Measurements from ENCODE around the gene TRIM58.

TRIM58 gene

DNA sequence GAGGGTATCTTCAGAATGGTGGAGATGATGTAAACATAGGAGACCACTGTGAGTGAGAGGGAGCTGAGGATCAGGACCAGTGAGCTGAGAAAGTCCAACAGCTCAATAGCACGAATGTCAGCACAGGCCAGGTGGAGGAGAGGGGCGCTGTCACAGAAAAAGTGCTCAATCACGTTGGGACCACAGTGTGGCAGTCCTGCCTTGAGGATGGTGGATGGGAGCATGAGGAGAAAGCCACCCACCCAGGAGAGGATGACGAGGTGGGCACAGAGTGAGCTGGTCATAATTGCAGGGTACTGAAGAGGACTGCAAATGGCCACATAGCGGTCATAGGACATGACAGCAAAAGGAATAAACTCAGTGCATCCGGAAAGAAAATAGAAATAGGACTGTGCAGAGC is 23.4 kb upstream of the TRIM58 start:
- Histone ChIP-seq H3K79me2 (ENCODE audit: insufficient read depth, low read length) (no peaks in the 10 kb centered on the region), H3K36me3 (ENCODE audit: insufficient read depth, low read length) (no peaks in the 10 kb centered on the region), H4K20me1 (ENCODE audit: insufficient read depth, low read length) (no peaks in the 10 kb centered on the region), H3K27ac (ENCODE audit: low read depth, low read length, poor library complexity, severe bottlenecking) (no peak overlapping the region), H3K9me2 (ENCODE audit: low read depth, low read length) (no peaks in the 10 kb centered on the region), H3K4me3 (ENCODE audit: low read depth, low read length, poor library complexity, severe bottlenecking) (no peak overlapping the region), H3K9ac (ENCODE audit: low read length) (no peak overlapping the region), H2AFZ (ENCODE audit: low read length) (no peak overlapping the region), H3K4me1 (ENCODE audit: insufficient read depth, low read length, severe bottlenecking) (no peaks in the 10 kb centered on the region), H3K9me3 (ENCODE audit: low read length) (no peaks in the 10 kb centered on the region), H3K27me3 (ENCODE audit: insufficient read depth, low read length) (no peaks in the 10 kb centered on the region), H3F3A (ENCODE audit: insufficient read depth, low read length) (no peaks in the 10 kb centered on the region), H3K4me2 (ENCODE audit: low read length) (no peak overlapping the region)
- TF ChIP-seq, protein P1, sequence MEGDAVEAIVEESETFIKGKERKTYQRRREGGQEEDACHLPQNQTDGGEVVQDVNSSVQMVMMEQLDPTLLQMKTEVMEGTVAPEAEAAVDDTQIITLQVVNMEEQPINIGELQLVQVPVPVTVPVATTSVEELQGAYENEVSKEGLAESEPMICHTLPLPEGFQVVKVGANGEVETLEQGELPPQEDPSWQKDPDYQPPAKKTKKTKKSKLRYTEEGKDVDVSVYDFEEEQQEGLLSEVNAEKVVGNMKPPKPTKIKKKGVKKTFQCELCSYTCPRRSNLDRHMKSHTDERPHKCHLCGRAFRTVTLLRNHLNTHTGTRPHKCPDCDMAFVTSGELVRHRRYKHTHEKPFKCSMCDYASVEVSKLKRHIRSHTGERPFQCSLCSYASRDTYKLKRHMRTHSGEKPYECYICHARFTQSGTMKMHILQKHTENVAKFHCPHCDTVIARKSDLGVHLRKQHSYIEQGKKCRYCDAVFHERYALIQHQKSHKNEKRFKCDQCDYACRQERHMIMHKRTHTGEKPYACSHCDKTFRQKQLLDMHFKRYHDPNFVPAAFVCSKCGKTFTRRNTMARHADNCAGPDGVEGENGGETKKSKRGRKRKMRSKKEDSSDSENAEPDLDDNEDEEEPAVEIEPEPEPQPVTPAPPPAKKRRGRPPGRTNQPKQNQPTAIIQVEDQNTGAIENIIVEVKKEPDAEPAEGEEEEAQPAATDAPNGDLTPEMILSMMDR (IDR thresholded peaks at IDR 0.05; ENCODE audit: low read length) = no peak; the same call in 1 of the 2 replicates
- no peak for TF ChIP-seq EZH2 (IDR thresholded peaks at IDR 0.05; ENCODE audit: borderline replicate concordance, low read length)

DNA sequence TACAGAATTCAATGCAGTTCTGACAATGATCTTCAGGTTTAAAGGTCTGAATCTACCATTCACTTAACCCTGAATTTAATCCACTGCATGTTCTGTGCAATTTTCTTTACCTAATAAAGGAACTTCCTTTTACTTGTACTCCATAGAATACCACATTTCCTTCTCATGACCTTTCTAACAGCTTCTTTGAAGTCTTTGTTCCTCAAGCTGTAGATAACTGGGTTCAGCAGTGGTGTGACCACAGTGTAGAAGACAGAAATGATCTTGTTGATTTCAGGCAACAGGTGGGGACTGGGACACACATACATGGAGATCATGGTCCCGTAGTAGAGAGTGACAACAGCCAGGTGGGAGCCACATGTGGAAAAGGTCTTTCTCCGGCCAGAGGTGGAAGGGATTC is 16.2 kb upstream of the TRIM58 start:
- H3K36me3 ChIP-seq (ENCODE audit: insufficient read depth, low read length) = no peaks in the 10 kb centered on the region
- H3K4me3 ChIP-seq (ENCODE audit: low read depth, low read length, poor library complexity, severe bottlenecking) = no peak overlapping the region
- H3K9me2 ChIP-seq (ENCODE audit: low read depth, low read length) = no peaks in the 10 kb centered on the region
- H3K4me2 ChIP-seq (ENCODE audit: low read length) = no peak overlapping the region
- no peaks in the 10 kb centered on the region for H4K20me1 ChIP-seq (ENCODE audit: insufficient read depth, low read length)
- no peaks in the 10 kb centered on the region for H3F3A ChIP-seq (ENCODE audit: insufficient read depth, low read length)
- H3K9me3 ChIP-seq (ENCODE audit: low read length) = no peaks in the 10 kb centered on the region
- H3K27ac ChIP-seq (ENCODE audit: low read depth, low read length, poor library complexity, severe bottlenecking) = no peak overlapping the region
- no peaks in the 10 kb centered on the region for H3K79me2 ChIP-seq (ENCODE audit: insufficient read depth, low read length)
- TF ChIP-seq, protein P1 (IDR thresholded peaks at IDR 0.05; ENCODE audit: low read length) = no peak
- no peak for TF ChIP-seq EZH2 (IDR thresholded peaks at IDR 0.05; ENCODE audit: borderline replicate concordance, low read length)
- H3K4me1 ChIP-seq (ENCODE audit: insufficient read depth, low read length, severe bottlenecking) = no peaks in the 10 kb centered on the region
- H3K27me3 ChIP-seq (ENCODE audit: insufficient read depth, low read length) = no peaks in the 10 kb centered on the region
- H2AFZ ChIP-seq (ENCODE audit: low read length) = no peak overlapping the region
- no peak overlapping the region for H3K9ac ChIP-seq (ENCODE audit: low read length)

DNA sequence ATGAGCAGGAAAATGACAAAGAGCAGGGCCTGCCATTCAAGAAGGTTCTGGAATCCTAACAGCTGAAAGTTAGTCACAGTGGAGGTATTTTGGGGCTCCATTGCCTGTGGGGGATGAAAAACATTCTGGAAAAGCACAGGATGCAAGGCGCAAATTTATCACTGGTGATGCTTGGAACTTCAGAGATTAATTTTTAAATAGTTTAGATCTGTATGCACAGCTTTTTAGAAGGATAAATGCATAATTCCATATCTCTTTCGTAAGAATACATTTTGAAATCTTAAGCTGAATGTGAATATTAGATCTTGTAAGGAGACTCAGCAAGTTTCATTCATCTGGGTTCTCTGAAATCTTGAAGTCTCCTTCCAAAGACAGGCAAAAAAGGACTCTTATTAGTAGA is 15.2 kb upstream of the TRIM58 start, which contains the start of gene OR11L1:
Gene OR11L1, minus strand, starts transcription at position 101 of the 400 bp plus-strand sequence. Its CDS starts 0 bp downstream, at position 101.
- no peak within 1 kb of the TSS for H3K9ac ChIP-seq (ENCODE audit: low read length)
- H2AFZ ChIP-seq (ENCODE audit: low read length) = no peak within 1 kb of the TSS
- H3K36me3 ChIP-seq (ENCODE audit: insufficient read depth, low read length) = no peaks in the 10 kb centered on the region
- H3K79me2 ChIP-seq (ENCODE audit: insufficient read depth, low read length) = no peaks in the 10 kb centered on the region
- H3K4me1 ChIP-seq (ENCODE audit: insufficient read depth, low read length, severe bottlenecking) = no peaks in the 10 kb centered on the region
- H3K4me2 ChIP-seq (ENCODE audit: low read length) = no peak within 1 kb of the TSS
- no peaks in the 10 kb centered on the region for H3F3A ChIP-seq (ENCODE audit: insufficient read depth, low read length)
- no peaks in the 10 kb centered on the region for H3K9me3 ChIP-seq (ENCODE audit: low read length)
- H4K20me1 ChIP-seq (ENCODE audit: insufficient read depth, low read length) = no peaks in the 10 kb centered on the region
- H3K4me3 ChIP-seq (ENCODE audit: low read depth, low read length, poor library complexity, severe bottlenecking) = no peak within 1 kb of the TSS
- TF ChIP-seq EZH2 (IDR thresholded peaks at IDR 0.05; ENCODE audit: borderline replicate concordance, low read length) = no peak
- TF ChIP-seq, protein P1 (IDR thresholded peaks at IDR 0.05; ENCODE audit: low read length) = no peak
- H3K27me3 ChIP-seq (ENCODE audit: insufficient read depth, low read length) = no peaks in the 10 kb centered on the region
- no peaks in the 10 kb centered on the region for H3K9me2 ChIP-seq (ENCODE audit: low read depth, low read length)
- H3K27ac ChIP-seq (ENCODE audit: low read depth, low read length, poor library complexity, severe bottlenecking) = no peak within 1 kb of the TSS
